GM19351 (cell line): Measurements from ENCODE around the gene RAD18.

Source experiments
- ATAC-seq: cut with Tn5 transposase; IDR thresholded peaks from one replicate; pipeline ENCODE4 v1.9.1; 2021; ENCODE audit warnings: mild to moderate bottlenecking, moderate library complexity; ENCODE audit not compliant: unreplicated experiment

Gene RAD18

DNA sequence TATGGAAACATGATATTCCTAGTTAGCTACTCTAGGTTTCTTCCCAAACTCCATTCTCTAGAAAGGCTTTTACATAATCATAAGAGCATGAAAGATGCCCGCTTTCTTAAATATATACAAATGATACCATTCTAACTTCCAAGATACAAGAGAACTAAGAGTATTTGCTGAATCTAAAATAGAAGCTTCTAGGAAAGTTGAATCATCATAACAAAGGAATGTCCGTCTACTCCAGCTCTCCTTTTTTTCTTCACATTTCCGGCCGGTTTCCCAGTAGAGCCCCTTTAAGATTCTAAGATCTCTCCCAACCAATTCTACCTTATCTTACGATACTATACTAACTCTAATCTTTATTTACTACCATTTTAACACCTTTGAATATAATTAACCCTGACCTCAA, 60.1 kb downstream of the RAD18 start:
- no peak for ATAC-seq

DNA sequence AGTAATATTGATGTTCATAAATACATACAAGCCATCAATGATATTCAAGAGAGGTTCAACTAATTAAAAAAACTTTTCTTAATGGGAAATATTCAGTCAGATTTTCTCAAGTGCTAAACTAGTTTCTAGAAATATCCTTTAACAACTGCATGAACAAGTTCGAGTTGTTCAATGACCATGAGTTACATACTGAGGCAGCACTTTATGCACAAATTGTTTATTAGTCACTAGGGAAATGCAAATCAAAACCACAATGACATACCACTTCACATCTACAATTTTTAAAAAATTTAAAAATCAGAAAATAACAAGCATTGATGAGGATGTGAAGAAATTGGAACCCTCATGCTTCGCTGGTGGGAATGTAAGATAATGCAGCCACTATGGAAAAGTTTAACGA, 62.4 kb downstream of the RAD18 start:
- ATAC-seq, result no peak

DNA sequence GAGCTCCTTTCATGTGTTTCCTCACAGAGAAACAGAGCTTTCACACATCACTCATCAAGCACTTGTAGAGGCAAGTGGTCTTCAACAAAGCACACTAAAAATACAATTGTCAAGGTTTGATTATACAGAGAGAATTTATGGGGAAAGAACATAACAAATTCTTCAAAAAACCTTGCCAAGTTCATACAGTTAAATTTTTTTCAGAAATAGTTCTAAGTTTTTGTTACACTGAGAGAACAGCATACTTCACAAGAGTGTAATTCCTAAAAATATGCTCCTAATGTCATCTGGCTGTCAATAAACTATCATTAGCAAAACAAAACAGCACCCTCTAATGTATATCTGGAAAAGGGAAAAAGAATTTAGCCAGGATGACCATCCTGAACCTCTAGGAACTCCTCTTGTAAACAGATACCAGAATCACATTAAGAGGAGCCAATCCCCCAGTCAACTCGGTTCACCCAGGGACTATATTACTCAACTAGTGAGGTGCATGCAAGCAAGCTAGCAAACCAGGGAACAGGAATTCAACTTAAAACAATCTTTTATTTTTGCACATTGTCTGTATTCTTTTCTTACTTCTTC, 63.3 kb downstream of the RAD18 start:
- no peak for ATAC-seq

DNA sequence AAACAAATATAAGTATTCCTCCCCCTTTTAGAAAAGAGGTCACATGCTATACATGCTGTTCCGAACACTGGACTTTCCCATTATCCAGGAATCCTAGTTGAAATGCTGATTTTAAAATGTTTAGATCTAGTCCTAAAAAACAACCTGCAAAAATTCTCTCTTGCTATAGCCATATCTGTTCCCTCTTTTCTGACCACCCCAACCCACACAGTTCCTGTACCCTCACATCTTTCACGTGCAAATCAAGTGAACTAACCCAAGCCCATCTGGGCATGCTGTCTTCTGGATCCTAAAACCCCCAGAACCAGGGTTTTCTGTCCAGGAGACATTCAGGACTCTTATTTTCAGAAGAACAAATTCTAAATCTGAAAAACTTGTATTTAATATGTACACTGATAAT, 67.4 kb downstream of the RAD18 start:
- no peak for ATAC-seq

DNA sequence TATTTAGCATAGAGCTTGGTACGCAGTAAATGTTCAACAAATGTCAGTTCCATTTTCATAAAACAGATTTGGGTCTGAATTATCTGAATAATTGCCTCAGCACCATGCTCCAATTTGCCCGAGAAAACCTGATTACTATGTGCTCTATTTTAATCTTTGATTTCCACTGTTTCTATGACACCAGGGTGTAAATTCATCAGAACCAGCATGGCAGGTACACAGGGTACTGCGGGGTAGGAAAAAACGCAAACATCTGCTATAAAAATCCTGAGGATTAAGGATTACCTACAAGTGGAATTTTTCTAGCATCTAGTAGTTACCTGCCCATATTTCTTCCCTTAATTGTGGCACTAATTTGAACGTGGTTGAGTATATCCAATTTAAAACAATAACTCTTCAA, 70.3 kb downstream of the RAD18 start:
- no peak for ATAC-seq

DNA sequence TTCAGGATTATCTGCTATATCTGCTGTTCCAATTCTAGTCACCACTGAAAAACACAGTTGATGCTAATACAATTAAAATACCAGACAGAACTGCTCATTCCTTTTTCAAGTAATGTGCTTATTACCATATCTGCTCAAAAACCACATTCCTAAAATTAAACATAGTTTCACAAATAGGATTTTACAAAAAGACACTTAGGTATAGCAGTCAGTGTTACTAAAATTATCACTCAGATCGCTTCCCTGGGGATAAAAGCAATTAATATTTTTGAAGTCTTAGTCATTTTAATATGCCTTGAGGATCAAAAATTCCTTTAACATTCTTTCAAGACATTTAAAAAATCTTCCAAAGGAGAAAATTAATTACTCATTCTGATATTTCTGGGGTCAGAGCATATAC, 71.5 kb downstream of the RAD18 start:
- ATAC-seq, result no peak

DNA sequence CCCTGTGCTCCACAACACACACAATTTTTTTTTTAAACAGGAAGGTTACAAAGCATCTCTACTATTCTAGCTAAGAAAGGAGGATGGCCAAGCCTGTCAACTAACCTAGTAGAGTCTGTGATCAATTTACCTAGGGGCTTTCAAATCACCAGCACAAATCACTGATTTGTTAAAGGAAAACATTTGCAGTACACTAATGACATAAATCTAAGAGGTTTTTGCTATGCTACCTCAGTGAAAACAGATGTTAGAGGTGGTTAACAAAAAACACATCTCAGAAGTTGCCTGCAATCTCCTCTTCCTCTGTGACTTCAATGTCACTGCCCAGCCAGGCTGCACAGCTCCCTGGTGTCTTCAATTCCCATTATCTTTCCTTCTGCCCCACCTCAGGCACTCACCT, 72.0 kb downstream of the RAD18 start:
- ATAC-seq, result no peak

DNA sequence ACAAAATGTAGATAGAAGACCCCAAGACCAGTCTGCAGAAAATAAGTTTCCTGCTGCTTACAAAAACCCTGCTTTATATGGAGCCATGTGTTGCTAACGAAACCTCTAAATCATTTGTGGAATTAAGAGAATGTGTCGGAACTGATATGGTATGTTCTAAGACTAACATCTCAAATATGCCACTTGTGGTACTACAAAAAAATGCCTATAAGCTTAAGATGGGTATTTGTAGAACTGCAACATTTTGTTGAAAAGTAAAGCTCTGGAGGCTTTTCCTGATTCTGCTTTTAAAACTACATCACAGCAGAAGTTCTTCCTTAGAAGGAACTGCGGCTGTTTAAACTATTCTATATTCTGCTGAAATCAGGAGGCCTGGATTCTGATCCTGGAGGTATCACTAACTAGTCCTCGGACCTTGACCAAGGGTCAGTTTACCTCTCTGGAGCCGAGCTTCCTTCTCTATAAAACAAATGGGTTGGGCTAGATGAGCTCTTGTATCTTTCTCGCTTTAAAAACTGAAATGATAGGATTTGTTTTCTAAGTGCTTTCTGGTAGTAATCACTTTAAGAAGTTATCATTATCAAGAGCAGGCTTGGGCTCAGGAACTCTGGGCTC, 74.9 kb downstream of the RAD18 start:
- ATAC-seq, result no peak

DNA sequence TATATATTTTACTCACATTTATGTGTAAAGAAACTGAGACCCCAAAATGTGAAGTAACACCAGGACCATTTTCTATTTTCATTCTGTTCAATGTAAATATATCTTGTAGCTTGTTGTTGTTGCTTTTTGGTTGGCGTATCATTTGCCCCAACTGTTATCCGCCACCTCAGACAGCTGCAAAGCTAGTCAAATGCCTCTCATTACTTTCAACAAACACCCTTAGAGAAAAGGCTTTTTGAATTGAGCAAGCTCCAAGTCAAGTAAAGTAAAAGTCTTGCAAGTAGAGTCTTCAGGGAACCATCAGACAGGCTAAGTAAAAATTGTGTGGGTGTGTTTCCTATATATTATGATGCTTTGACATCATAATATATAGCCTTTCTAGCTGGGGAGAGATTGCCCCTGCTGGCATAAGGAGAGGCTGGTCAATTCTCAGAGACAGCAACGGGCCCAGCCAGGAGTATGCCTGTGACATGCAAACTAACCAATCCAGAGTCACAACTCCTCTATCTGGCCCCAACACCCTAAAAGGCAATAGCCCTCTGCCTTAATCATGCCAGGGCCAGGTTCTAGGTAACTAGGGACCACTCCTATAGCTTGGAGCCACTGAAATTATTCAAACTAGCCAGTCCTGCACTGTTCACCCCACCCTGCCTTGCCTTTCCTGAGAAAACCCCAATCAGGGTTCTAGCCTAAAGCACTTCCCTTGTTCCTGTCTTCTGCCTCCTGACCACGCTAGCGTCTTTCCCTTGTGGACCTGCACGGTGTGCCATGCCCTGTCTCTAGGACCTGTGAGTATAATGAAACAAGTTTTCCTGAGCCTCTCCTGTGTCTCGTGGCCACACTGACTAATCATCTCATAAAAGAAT, 75.6 kb downstream of the RAD18 start:
- no peak for ATAC-seq

DNA sequence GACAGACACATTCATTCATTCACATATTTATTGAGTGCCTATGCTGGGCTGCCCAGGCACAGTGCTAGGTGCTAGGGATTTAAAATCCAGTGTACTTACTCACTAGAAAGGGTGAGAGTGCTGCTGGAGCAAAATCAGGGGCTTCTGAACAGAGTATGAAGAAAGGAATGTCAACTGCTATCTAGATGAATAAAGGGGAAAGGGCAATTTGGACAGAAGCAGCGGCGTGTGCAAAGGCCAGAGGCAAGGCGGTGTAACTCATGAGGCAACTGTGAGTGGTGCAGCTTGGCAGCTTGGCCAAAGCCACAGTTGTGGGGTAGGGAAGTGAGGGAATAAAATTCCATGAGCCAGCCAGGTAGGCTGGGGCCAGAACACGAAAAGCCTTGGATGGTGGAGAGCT, 76.7 kb downstream of the RAD18 start:
- no peak for ATAC-seq

DNA sequence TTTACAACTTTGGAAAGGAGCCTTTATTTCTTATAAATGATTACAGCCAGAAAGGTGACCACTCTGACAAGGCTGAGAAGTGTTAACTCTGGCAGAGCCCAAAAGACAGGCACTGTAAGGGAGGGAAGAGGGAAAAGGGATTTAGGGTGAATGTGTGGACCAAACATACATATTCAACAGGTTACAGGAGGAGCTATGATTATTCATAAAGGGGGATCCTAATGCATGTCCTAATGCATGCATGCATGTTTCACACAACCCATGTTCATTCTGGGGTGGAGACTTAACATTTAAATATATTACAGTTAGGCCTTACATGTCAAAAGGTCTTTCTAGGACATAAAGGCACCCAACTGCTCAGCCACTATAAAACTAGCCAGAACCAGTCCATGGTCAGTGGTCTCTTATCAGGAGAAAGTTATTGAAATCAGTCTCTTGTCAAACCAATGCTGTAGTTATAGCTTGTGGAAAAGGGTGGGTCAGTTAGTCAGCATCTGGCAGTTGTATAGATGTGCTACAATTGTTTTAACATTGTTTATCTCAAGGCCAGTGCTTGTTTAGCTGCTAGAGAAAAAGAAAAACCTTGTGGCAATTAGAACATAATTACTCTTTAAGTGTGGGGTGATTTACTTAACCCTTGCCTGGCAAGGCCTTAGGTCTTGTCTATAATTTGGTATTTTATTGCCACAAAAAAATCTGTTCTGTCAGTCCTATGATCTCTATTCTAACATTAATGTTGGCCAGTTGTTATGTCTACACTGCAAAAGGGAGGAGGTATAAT, 77.5 kb downstream of the RAD18 start:
- no peak for ATAC-seq

DNA sequence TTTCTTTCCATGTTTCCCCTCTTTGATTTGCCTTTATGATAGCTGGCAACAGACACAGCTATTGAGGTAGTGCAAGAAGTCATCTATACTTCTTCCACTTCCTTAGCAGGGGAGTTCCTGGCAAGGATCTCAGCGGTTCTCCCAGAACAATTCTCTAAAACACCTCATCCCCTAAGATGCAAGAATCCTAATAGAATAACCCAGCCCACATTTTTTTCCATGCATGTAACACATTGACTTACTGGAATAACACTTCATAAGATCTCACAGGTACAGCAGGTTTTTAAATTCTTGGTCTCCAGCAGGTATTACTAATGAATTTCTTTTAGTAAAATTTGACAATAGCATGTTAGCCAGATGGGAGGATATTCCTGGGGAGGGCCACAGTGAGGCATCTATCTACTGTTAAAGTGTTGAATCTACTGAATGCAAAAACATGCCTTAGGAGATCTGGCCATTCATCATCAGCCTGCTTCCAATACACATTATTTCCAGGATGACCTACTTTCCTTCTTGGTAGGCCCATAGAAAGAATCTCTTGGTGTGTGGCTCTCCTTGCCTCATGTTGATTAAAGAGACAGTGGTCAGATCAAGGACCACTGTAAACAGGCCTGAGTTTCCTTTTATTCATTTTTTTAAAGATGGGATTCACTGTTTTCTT, 78.5 kb downstream of the RAD18 start:
- ATAC-seq, result no peak

DNA sequence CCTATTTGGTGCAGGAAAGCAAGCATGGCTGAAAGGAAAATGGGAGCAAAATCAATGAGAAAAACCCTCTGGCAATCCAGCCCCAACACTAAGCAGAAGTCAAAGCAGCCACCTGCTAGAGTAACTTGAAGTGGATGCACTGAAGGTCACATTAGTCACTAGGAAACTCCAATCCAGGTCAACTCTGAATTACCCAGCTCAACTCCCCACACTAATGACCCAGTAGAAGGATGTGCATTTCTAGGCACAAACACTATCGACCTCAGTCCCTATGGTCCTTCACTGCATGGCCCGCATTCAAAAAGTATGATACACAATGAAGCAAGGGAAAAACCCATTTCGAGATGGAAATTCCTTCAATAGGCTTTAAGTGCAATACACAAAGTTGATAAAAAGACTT, 80.6 kb downstream of the RAD18 start:
- peak; percentile 50 for ATAC-seq

DNA sequence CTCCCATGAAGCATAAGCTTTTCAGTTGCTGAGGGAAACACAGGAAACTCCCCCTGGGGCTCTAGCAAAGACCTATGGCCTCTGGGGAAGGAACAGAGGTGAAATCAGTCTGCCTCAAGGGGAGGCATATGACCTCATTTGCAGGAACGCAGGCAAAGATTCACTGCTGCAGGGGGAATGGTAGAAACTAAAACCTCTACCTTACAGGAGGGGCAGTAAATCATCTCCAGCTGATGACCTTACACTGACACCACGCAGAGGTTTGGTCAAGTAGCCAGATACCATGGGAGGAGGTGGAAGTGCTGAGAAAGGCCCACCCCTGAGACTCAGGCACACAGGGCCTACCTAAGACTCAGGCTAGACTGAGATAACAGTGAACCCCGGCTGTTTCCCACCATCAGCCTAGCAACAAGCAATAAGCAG, 81.1 kb downstream of the RAD18 start:
- ATAC-seq, result peak; percentile 58

DNA sequence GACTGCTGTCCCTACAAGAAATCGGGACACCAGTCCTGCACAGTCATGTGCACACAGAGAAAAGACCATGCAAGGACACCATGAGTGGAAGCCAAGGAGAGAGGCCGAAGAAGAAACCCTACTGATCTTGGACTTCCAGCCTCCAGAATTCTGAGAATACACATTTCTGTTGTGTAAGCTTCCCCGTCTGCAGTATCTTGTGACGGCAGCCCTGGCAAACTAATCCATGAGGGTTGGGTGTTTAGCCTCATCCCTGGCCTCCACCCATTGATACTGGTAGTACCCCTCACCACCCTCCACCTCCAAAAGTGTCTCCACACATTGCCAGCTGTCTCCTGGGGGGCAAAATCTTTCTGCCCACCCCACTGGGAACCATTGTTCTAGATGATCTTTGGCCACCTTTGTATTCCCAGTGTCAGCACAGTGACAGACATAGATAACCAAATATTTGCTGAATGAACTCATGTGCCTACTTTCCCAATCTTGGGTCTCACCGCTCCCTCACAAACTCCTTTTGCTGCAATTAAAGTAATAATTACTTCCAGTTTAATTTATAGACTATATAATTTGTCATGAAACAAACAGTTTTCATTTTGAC, 83.8 kb downstream of the RAD18 start:
- ATAC-seq, result no peak

DNA sequence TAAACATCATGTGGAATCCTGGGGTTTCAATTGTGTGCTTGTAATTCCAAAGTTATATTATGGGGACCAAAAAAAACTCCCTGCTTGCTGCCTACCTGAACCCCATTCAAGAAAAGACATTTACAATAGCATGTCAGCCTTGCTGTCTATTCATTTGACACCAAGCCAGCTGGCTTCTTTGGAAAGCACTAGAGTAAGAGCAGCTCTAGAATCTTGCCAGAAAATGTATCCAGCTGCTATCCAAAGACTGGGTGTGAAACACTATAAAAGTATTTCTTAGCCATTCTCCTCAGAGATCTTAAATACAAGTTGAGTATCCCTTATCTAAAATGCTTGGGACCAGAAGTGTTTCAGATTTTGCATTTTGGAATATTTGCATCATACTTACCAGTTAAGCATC, 87.4 kb downstream of the RAD18 start:
- ATAC-seq, result no peak

DNA sequence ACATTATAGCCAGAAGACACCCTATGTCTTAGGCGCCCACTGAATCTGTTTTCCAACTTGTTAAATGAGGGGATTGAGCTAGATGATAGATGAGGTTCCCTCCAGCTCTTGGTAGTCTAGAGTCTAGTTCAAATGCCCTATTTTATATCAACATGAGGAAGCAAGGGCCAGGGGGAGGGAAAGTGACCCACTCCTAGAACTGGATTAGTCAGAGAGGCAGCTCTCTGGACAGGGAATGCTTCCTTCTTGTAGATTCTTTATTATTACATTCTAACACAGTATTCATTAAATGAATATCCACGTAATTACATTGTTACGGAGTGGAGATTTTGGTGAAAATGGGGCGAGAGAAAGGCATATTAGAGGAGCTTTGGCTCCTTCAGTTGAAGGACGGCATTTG, 89.5 kb downstream of the RAD18 start:
- ATAC-seq, result no peak

DNA sequence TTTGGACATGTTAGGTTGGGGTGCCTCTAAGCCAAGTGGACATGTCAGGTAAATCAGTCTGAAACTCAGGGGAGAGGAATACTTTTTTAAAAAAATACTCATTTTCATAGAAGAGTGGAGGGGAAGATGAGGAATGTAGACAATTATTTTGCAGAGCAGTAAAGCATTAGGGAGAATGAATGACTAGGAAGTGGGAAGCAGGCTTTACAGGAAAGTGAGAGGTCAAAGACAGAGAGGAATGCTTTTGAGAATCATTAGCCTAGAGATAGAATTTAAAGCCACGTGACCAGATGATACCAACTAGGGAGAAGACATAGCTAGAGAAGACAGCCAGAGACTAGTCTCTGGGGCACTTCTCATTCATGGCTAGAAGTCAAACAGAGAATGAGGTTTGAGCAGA, 91.0 kb downstream of the RAD18 start:
- ATAC-seq, result no peak

DNA sequence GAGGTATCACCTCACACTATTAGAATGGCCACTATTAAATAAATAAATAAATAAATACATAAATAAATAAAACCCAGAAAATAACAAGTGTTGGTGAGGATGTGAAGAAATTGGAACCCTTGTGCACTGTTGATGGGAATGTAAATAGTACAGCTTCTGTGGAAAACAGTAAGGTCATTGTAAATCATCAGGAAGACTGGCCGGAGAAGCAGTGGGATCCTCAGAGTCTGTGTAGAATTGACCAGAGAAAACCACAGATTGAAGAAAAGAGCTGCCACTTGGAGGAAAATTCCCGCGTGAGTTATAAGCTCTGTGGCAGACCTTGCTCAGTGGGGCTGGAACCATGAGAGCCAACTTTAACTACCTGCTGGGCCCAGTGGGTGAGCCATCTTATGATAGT, 92.0 kb downstream of the RAD18 start:
- no peak for ATAC-seq

DNA sequence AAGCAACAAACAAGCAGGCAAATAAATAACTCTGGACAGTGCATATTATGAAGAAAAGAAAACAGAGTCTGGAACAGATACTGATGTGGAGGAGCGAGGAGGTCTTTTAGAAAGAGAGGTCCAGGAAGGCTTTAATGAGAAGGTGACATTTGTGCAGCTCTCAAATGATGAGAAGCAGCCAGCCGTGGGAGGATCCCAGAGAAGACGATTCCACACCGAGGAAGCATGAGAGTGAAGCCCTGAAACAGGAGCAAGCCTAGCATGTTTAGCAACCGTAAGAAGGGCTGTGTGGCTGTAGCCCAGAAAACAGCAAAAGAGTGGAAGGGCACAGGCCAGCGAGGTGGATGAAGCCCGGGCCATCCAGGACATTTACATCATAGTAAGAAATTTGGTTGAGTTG, 93.1 kb downstream of the RAD18 start:
- ATAC-seq, result no peak

DNA sequence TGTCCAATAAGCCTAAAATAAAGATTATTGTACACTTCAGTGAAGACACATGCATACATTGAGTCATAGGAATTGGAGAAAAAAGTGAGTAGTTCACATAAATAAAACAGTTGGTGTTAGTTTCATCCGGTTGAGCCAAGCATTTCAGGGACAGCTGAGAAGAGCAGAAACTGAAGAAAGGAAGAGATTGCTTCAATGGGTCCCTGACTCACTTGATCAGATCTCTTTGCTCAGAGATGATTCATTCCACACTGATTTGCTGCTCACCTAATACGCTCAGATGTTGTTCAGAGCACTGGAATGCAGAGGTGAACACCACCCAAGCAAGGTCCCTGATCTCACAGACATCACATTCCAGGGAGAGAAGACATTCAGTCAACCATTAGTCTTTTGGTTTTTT, 93.7 kb downstream of the RAD18 start:
- no peak for ATAC-seq
